H1 (cell line): ENCODE measurements around the gene SLC45A1. TPM values are rescaled to one million over a fixed set of nuclear protein-coding genes. Genes with fewer than 3 reads are reported as not detected.

ENCODE experiments used
- CTCF ChIA-PET: fragments of 300-600 bp; sonication (Branson Sonifier 250); formaldehyde crosslinking; loops from one replicate; lab custom pipeline; 2021; ENCODE audit not compliant: partially characterized antibody; lab: Charles Lee
- POLR2A ChIA-PET: fragments of 300-600 bp; sonication (Branson Sonifier 250); formaldehyde crosslinking; loops from one replicate; lab custom pipeline; 2021; ENCODE audit warnings: inconsistent platforms; ENCODE audit not compliant: partially characterized antibody; lab: Charles Lee
- DNase-seq, 2 experiments: peaks; one replicate each; pipeline versions ENCODE4 v3.0.0 to v3.0.0-alpha.2; 2010 to 2022; ENCODE audit warnings: low spot score in 2 of 2, low read depth in 1 of 2, mixed read lengths in 1 of 2
- FAIRE-seq: peaks from 2 replicates; lab custom pipeline; 2011; peaks lifted over from hg19 to GRCh38; lab: Jason Lieb, UNC
- H2AFZ ChIP-seq: 2 replicates; pipeline ENCODE4 v1.8.1; 2012; ENCODE audit warnings: low read length, inconsistent platforms
- H2AK5ac ChIP-seq: 2 replicates; pipeline ENCODE4 v1.6.1; 2013; ENCODE audit warnings: low read depth, low read length
- H2BK120ac ChIP-seq: replicated peaks from 2 replicates; pipeline ENCODE3; 2013; ENCODE audit warnings: low read depth, low read length, inconsistent platforms
- H2BK12ac ChIP-seq: 2 replicates; pipeline ENCODE4 v1.6.1; 2013; ENCODE audit warnings: low read depth, low read length
- H2BK15ac ChIP-seq: 2 replicates; pipeline ENCODE4 v1.6.1; 2013; ENCODE audit warnings: low read length
- H2BK20ac ChIP-seq: 2 replicates; pipeline ENCODE4 v1.6.1; 2013; ENCODE audit warnings: low read length
- H2BK5ac ChIP-seq: 2 replicates; pipeline ENCODE4 v1.6.1; 2013; ENCODE audit warnings: low read depth, low read length
- H3K14ac ChIP-seq: 2 replicates; pipeline ENCODE4 v1.6.1; 2013; ENCODE audit warnings: inconsistent platforms; ENCODE audit not compliant: insufficient read length
- H3K18ac ChIP-seq: 2 replicates; pipeline ENCODE4 v1.6.1; 2013; ENCODE audit warnings: low read length; ENCODE audit errors: extremely low read depth
- H3K23ac ChIP-seq: 2 replicates; pipeline ENCODE4 v1.6.1; 2013; ENCODE audit warnings: inconsistent platforms; ENCODE audit not compliant: insufficient read length
- H3K23me2 ChIP-seq: 2 replicates; pipeline ENCODE4 v1.6.1; 2013; ENCODE audit warnings: low read depth, low read length
- H3K27ac ChIP-seq: 2 replicates; pipeline ENCODE4 v1.6.1; 2011; ENCODE audit warnings: low read depth, low read length, inconsistent platforms
- H3K27me3 ChIP-seq, 4 experiments: replicated peaks in 1 of 4; 1 replicate in 1 of 4; 2 replicates in 3 of 4; pipeline versions ENCODE4 v1.6.1 to v1.8.1; 2011 to 2013; ENCODE audit warnings: low read length in 3 of 4, mild to moderate bottlenecking in 3 of 4, inconsistent platforms in 2 of 4, mixed read lengths in 2 of 4, moderate library complexity in 1 of 4; ENCODE audit not compliant: control insufficient read depth in 3 of 4, insufficient read depth in 3 of 4; ENCODE audit errors: extremely low read depth in 1 of 4
- H3K36me3 ChIP-seq, 4 experiments: 2 replicates each; pipeline versions ENCODE4 v1.6.1 to v1.8.1; 2011 to 2013; ENCODE audit warnings: mild to moderate bottlenecking in 4 of 4, low read length in 3 of 4, moderate library complexity in 2 of 4, control low read depth in 1 of 4, inconsistent platforms in 1 of 4; ENCODE audit not compliant: insufficient read depth in 4 of 4, control insufficient read depth in 2 of 4
- H3K4ac ChIP-seq: replicated peaks from 2 replicates; pipeline ENCODE3; 2013; ENCODE audit warnings: low read length, low read depth, mixed read lengths, inconsistent platforms; ENCODE audit not compliant: insufficient read length
- H3K4me1 ChIP-seq, 4 experiments: replicated peaks in 1 of 4; 1 replicate in 1 of 4; 2 replicates in 3 of 4; pipeline versions ENCODE4 v1.6.1 to v1.8.1; 2011 to 2013; ENCODE audit warnings: low read length in 3 of 4, inconsistent platforms in 2 of 4, mixed read lengths in 1 of 4; ENCODE audit not compliant: insufficient read depth in 4 of 4, control insufficient read depth in 3 of 4
- H3K4me2 ChIP-seq, 2 experiments: 2 replicates each; pipeline versions ENCODE4 v1.6.1 to v1.8.1; 2011 to 2013; ENCODE audit warnings: low read depth in 2 of 2, low read length in 2 of 2, control low read depth in 1 of 2, inconsistent platforms in 1 of 2, mild to moderate bottlenecking in 1 of 2; ENCODE audit not compliant: insufficient read depth in 1 of 2
- H3K4me3 ChIP-seq, 4 experiments: fragments of 200-600, 300-600 bp in 1 of 4; sonication (generic), shearing (Covaris generic), sonication (Bioruptor Twin) in 1 of 4; 2 replicates each; pipeline versions ENCODE4 v1.5.1 to v1.8.1; 2011 to 2016; ENCODE audit warnings: low read length in 4 of 4, low read depth in 3 of 4, control low read depth in 2 of 4, inconsistent platforms in 2 of 4, mild to moderate bottlenecking in 2 of 4, mixed read lengths in 1 of 4, moderate library complexity in 1 of 4; ENCODE audit not compliant: insufficient read depth in 2 of 4; ENCODE audit errors: extremely low read depth in 1 of 4
- H3K56ac ChIP-seq: replicated peaks from 2 replicates; pipeline ENCODE3; 2013; ENCODE audit warnings: low read depth, mild to moderate bottlenecking, mixed read lengths, low read length, inconsistent platforms; ENCODE audit not compliant: insufficient read length
- H3K79me1 ChIP-seq: 2 replicates; pipeline ENCODE4 v1.6.1; 2013; ENCODE audit warnings: low read depth, low read length, control low read depth
- H3K79me2 ChIP-seq, 2 experiments: 2 replicates each; pipeline versions ENCODE4 v1.6.1 to v1.8.1; 2012 to 2013; ENCODE audit warnings: low read length in 2 of 2, mild to moderate bottlenecking in 2 of 2, inconsistent platforms in 1 of 2; ENCODE audit not compliant: insufficient read depth in 2 of 2, control insufficient read depth in 1 of 2
- H3K9ac ChIP-seq, 4 experiments: replicated peaks in 1 of 4; 1 replicate in 1 of 4; 2 replicates in 3 of 4; pipeline versions ENCODE4 v1.6.1 to v1.8.1; 2011 to 2013; ENCODE audit warnings: low read depth in 3 of 4, low read length in 3 of 4, control low read depth in 2 of 4, mild to moderate bottlenecking in 2 of 4, moderate library complexity in 2 of 4, inconsistent platforms in 1 of 4; ENCODE audit errors: extremely low read depth in 1 of 4
- H3K9me3 ChIP-seq, 2 experiments: 2 replicates each; pipeline versions ENCODE4 v1.6.1 to v1.8.1; 2012 to 2013; ENCODE audit warnings: mild to moderate bottlenecking in 2 of 2, moderate library complexity in 2 of 2, control low read depth in 1 of 2, inconsistent platforms in 1 of 2, low read depth in 1 of 2, low read length in 1 of 2, mixed read lengths in 1 of 2; ENCODE audit not compliant: insufficient read depth in 2 of 2
- H4K20me1 ChIP-seq, 2 experiments: replicated peaks in 1 of 2; 2 replicates each; pipeline versions ENCODE3 to v1.8.1; 2011 to 2013; ENCODE audit warnings: inconsistent platforms in 2 of 2, low read length in 2 of 2, mild to moderate bottlenecking in 1 of 2; ENCODE audit not compliant: insufficient read depth in 2 of 2, control insufficient read depth in 1 of 2
- H4K5ac ChIP-seq: 2 replicates; pipeline ENCODE4 v1.6.1; 2013; ENCODE audit warnings: low read length, low read depth, mixed read lengths, inconsistent platforms; ENCODE audit not compliant: insufficient read length
- H4K8ac ChIP-seq: 2 replicates; pipeline ENCODE4 v1.8.0; 2013; ENCODE audit warnings: mild to moderate bottlenecking, moderate library complexity, low read length, inconsistent platforms; ENCODE audit not compliant: insufficient read depth; ENCODE audit errors: extremely low read depth
- H4K91ac ChIP-seq: replicated peaks from 2 replicates; pipeline ENCODE3; 2013; ENCODE audit warnings: low read length, mixed read lengths, inconsistent platforms; ENCODE audit not compliant: insufficient read length
- BRCA1 ChIP-seq: IDR thresholded peaks from 2 replicates; pipeline ENCODE4 v1.6.1; 2012; ENCODE audit warnings: low read depth, low read length, improper control_type of control experiment
- CTCF ChIP-seq, 3 experiments: IDR thresholded peaks; 1 replicate in 2 of 3; 2 replicates in 1 of 3; pipeline versions ENCODE4 v1.5.1 to v1.6.1; 2011; ENCODE audit warnings: low read length in 3 of 3, mild to moderate bottlenecking in 3 of 3, inconsistent platforms in 2 of 3, low read depth in 1 of 3, moderate library complexity in 1 of 3; ENCODE audit not compliant: insufficient read depth in 1 of 3; ENCODE audit errors: control extremely low read depth in 1 of 3
- EGR1 ChIP-seq: IDR thresholded peaks from 2 replicates; pipeline ENCODE4 v1.6.1; 2011; ENCODE audit warnings: low read depth, low read length, borderline replicate concordance
- EP300 ChIP-seq, 2 experiments: IDR thresholded peaks; 1 replicate in 1 of 2; 2 replicates in 1 of 2; pipeline ENCODE4 v1.6.1; 2011 to 2012; ENCODE audit warnings: low read depth in 2 of 2, low read length in 2 of 2, mild to moderate bottlenecking in 2 of 2, borderline replicate concordance in 1 of 2, inconsistent platforms in 1 of 2, moderate library complexity in 1 of 2
- EZH2 ChIP-seq: fragments of 200-600 bp; sonication (generic); IDR thresholded peaks from 2 replicates; pipeline ENCODE4 v1.7.1; 2012; ENCODE audit warnings: low read depth, mild to moderate bottlenecking, moderate library complexity, low read length, inconsistent platforms; ENCODE audit not compliant: severe bottlenecking
- JUND ChIP-seq: IDR thresholded peaks from 2 replicates; pipeline ENCODE4 v1.6.1; 2011; ENCODE audit warnings: mild to moderate bottlenecking, improper control_type of control experiment, low read length
- KDM4A ChIP-seq: IDR thresholded peaks from one replicate; pipeline ENCODE4 v1.7.1; 2012; ENCODE audit warnings: low read depth, mild to moderate bottlenecking, moderate library complexity, low read length, inconsistent platforms; ENCODE audit not compliant: severe bottlenecking
- MAX ChIP-seq: IDR thresholded peaks from 2 replicates; pipeline ENCODE4 v1.6.1; 2012; ENCODE audit warnings: inconsistent platforms
- SIRT6 ChIP-seq: IDR thresholded peaks from one replicate; pipeline ENCODE4 v1.7.1; 2012; ENCODE audit warnings: low read length, inconsistent platforms
- SIX5 ChIP-seq: IDR thresholded peaks from 2 replicates; pipeline ENCODE4 v1.6.1; 2011; ENCODE audit warnings: mild to moderate bottlenecking, low read depth, low read length
- SP2 ChIP-seq: IDR thresholded peaks from 2 replicates; pipeline ENCODE4 v1.6.1; 2012; ENCODE audit warnings: mild to moderate bottlenecking, low read length, inconsistent platforms
- WGBS, 2 experiments: shearing (Covaris generic) in 1 of 2; methylation state at CpG; one replicate each; pipeline versions ENCODE4 v1.1.6 to v1.1.7; 2013 to 2015; ENCODE audit warnings: low lambda C conversion rate in 2 of 2, mixed read lengths in 2 of 2, inconsistent platforms in 1 of 2, low coverage in 1 of 2, missing lambda C conversion rate in 1 of 2; ENCODE audit not compliant: insufficient replicate concordance in 2 of 2, insufficient coverage in 1 of 2, insufficient read length in 1 of 2; ENCODE audit errors: extremely low coverage in 1 of 2, missing lambda C conversion rate in 1 of 2; 5-methylcytosine and 5-hydroxymethylcytosine counted together
- polyA plus RNA-seq, 7 experiments: library from polyadenylated mRNA; depleted of rRNA in 3 of 7; stranded (reverse) in 5 of 7; unstranded in 2 of 7; fragments of >200 nt in 5 of 7; fragments of 200-250 nt in 2 of 7; gene quantifications; 1 replicate in 5 of 7; 2 replicates in 1 of 7; 4 replicates in 1 of 7; pipeline versions ENCODE4 v1.2.1 to v1.2.3, GENCODE V29; 2011 to 2013; ENCODE audit warnings: missing spikeins in 2 of 7, mixed read lengths in 2 of 7
- total RNA-seq: library from RNA; stranded (reverse); fragmentation: NEBNext Ultra II Directional; extraction: Animal tissue kit (Norgen Biotek cat#: 25700); gene quantifications from 2 replicates; pipeline ENCODE4 v1.2.1, GENCODE V29; 2021

The SLC45A1 gene
- total and polyA plus RNA-seq, 2 of the 8 experiments (the other 6 are each of a cell fraction or from before 2014, with no cell fraction given) = 1.0 to 1.7 TPM

DNA sequence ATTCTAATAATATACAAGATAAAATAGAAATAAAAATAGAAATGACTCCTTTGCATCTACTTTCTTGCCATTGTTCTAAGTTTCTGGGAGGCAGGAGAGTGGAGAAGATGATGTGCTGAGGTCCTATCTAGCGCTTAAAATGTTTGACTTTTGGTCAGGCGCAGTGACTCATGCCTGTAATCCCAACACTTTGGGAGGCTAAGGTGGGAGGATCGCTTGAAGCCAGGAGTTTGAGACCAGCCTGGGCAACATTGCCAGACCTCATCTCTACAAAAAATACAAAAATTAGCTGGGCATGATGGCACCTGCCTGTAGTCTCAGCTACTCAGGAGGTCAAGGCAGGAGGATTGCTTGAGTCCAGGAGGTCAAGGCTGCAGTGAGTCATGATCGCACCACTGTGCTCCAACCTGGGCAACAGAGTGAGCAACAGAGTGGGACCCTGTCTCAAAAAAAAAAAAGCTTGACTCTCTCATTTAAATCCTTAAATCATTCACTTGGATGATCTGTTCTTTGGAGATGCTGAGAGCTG is 24.2 kb upstream of the SLC45A1 start:
- H3K36me3 ChIP-seq = no peaks in the 10 kb centered on the region
- POLR2A ChIA-PET = interaction anchor here (0.5 to 1.1 kb wide), 2 partner anchors 9 to 51 kb away, joined by 3 read pairs; no protein-coding TSS in a partner anchor
- no peak overlapping the region for H3K23ac ChIP-seq
- H4K5ac ChIP-seq = no peak overlapping the region
- no peak overlapping the region for H3K14ac ChIP-seq
- no peak overlapping the region for H3K56ac ChIP-seq
- no peak overlapping the region for H3K4me3 ChIP-seq
- no peak overlapping the region for H4K8ac ChIP-seq
- WGBS, 2 experiments = 93% methylated on average over 4 of the region's 4 CpGs; no CpG with 5 or more reads in 1 of the 2 experiments
- no peaks in the 10 kb centered on the region for H3K9me3 ChIP-seq
- no peak overlapping the region for H2BK12ac ChIP-seq
- no peak overlapping the region for H3K9ac ChIP-seq
- no peak overlapping the region; the same call in 1 of the 2 replicates for H2BK15ac ChIP-seq
- no peak overlapping the region for H2AFZ ChIP-seq
- no peaks in the 10 kb centered on the region for H3K4me1 ChIP-seq
- H3K18ac ChIP-seq = no peak overlapping the region
- H2AK5ac ChIP-seq = no peak overlapping the region
- CTCF ChIA-PET = interaction anchor here (0.7 to 3.3 kb wide), 5 partner anchors 9 to 481 kb away, joined by 3 to 19 read pairs (median 3); no protein-coding TSS in a partner anchor
- no peak overlapping the region for H3K27ac ChIP-seq
- no peaks in the 10 kb centered on the region for H3K23me2 ChIP-seq
- no peaks in the 10 kb centered on the region for H3K79me1 ChIP-seq
- H2BK5ac ChIP-seq = no peak overlapping the region
- no peak overlapping the region for H2BK120ac ChIP-seq
- H3K4ac ChIP-seq = no peak overlapping the region
- no peak overlapping the region for H3K4me2 ChIP-seq
- no peak for DNase-seq
- H3K79me2 ChIP-seq = no peaks in the 10 kb centered on the region
- no peak overlapping the region for H4K91ac ChIP-seq
- no peaks in the 10 kb centered on the region for H3K27me3 ChIP-seq
- H4K20me1 ChIP-seq = no peaks in the 10 kb centered on the region
- FAIRE-seq = no peak
- H2BK20ac ChIP-seq = no peak overlapping the region
- no peak for TF ChIP-seq SP2
- no peak for TF ChIP-seq CTCF (IDR thresholded peaks at IDR 0.05; ENCODE audit: control extremely low read depth in 1 of 3, insufficient read depth in 1 of 3, low read depth in 1 of 3, low read length in 3 of 3)
- TF ChIP-seq EP300 (IDR thresholded peaks at IDR 0.05; ENCODE audit: borderline replicate concordance in 1 of 2, low read depth in 2 of 2, low read length in 2 of 2) = no peak
- TF ChIP-seq MAX = no peak
- no peak for TF ChIP-seq KDM4A
- TF ChIP-seq JUND = no peak
- TF ChIP-seq SIX5 = no peak
- TF ChIP-seq SIRT6 = no peak
- no peak for TF ChIP-seq EZH2
- TF ChIP-seq BRCA1 = no peak
- no peak for TF ChIP-seq EGR1
